HepG2 (cell line): ENCODE results near the gene LMTK2. TPM values are rescaled to one million over a fixed set of nuclear protein-coding genes. Genes with fewer than 3 reads are reported as not detected.
A peak's percentile ranks its signal among the peaks of the same experiment; 100 is the strongest.

Experiments used
- ADNP ChIP-seq: sonication (generic); formaldehyde crosslinking; IDR thresholded peaks from 2 replicates; pipeline ENCODE4 v1.4.0; 2020; ENCODE audit warnings: missing genetic modification reagents
- BRCA1 ChIP-seq: sonication (generic); formaldehyde crosslinking; IDR thresholded peaks from 2 replicates; pipeline ENCODE4 v1.4.0; 2020; ENCODE audit warnings: missing genetic modification reagents
- CEBPG ChIP-seq: IDR thresholded peaks from 2 replicates; pipeline ENCODE4 v1.6.1; 2016
- HIC2 ChIP-seq: sonication (generic); formaldehyde crosslinking; IDR thresholded peaks from 2 replicates; pipeline ENCODE4 v1.9.0; 2022; ENCODE audit warnings: low read depth, missing genetic modification reagents
- IRF1 ChIP-seq: sonication (generic); formaldehyde crosslinking; IDR thresholded peaks from 2 replicates; pipeline ENCODE4 v1.4.0; 2020; ENCODE audit warnings: low read depth, mild to moderate bottlenecking, missing genetic modification reagents
- MAFF ChIP-seq: IDR thresholded peaks from 2 replicates; pipeline ENCODE4 v1.6.1; 2011; ENCODE audit warnings: low read depth, low read length, improper control_type of control experiment
- NCOR1 ChIP-seq: fragments of 200-600 bp; sonication (generic); IDR thresholded peaks from 2 replicates; pipeline ENCODE4 v1.7.0; 2017; ENCODE audit warnings: antibody characterized with exemption, low read length, borderline replicate concordance
- NONO ChIP-seq, 2 experiments: fragments of 450-650 bp in 1 of 2; sonication (generic) in 1 of 2; formaldehyde crosslinking in 1 of 2; IDR thresholded peaks in 1 of 2; conservative IDR thresholded peaks in 1 of 2; 2 replicates each; pipeline versions ENCODE4 v1.6.1 to v1.8.0; 2017 to 2022; ENCODE audit warnings: mild to moderate bottlenecking in 1 of 2, missing genetic modification reagents in 1 of 2, moderate library complexity in 1 of 2
- NR3C1 ChIP-seq: sonication (generic); formaldehyde crosslinking; IDR thresholded peaks from 2 replicates; pipeline ENCODE4 v1.4.0; 2020; ENCODE audit warnings: missing genetic modification reagents
- PAWR ChIP-seq: sonication (generic); formaldehyde crosslinking; IDR thresholded peaks from 2 replicates; pipeline ENCODE4 v1.4.0; 2020; ENCODE audit warnings: missing genetic modification reagents, mild to moderate bottlenecking, borderline replicate concordance
- RELA ChIP-seq: sonication (generic); formaldehyde crosslinking; IDR thresholded peaks from 2 replicates; pipeline ENCODE4 v1.4.0; 2020; ENCODE audit warnings: missing genetic modification reagents
- RFX1 ChIP-seq: fragments of 450-650 bp; IDR thresholded peaks from 2 replicates; pipeline ENCODE4 v1.6.1; 2017
- SKI ChIP-seq: fragments of 450-650 bp; IDR thresholded peaks from one replicate; pipeline ENCODE4 v1.6.1; 2018; ENCODE audit warnings: mild to moderate bottlenecking; ENCODE audit not compliant: partially characterized antibody
- TCF7 ChIP-seq: sonication (generic); IDR thresholded peaks from 2 replicates; pipeline ENCODE4 v1.6.1; 2016; ENCODE audit warnings: antibody characterized with exemption, low read depth
- ZBTB14 ChIP-seq: sonication (generic); formaldehyde crosslinking; IDR thresholded peaks from 2 replicates; pipeline ENCODE4 v1.4.0; 2020; ENCODE audit warnings: missing genetic modification reagents
- ZC3H4 ChIP-seq: sonication (generic); formaldehyde crosslinking; IDR thresholded peaks from 2 replicates; pipeline ENCODE4 v1.4.0; 2020; ENCODE audit warnings: missing genetic modification reagents, borderline replicate concordance
- ZNF17 ChIP-seq: sonication (generic); formaldehyde crosslinking; IDR thresholded peaks from 2 replicates; pipeline ENCODE4 v1.5.0; 2020; ENCODE audit warnings: mild to moderate bottlenecking, missing genetic modification reagents
- ZNF232 ChIP-seq: sonication (generic); formaldehyde crosslinking; IDR thresholded peaks from 2 replicates; pipeline ENCODE4 v1.4.0; 2020; ENCODE audit warnings: missing genetic modification reagents, borderline replicate concordance
- ZNF34 ChIP-seq: sonication (generic); formaldehyde crosslinking; IDR thresholded peaks from 2 replicates; pipeline ENCODE4 v1.4.0; 2020; ENCODE audit warnings: mild to moderate bottlenecking, missing genetic modification reagents, borderline replicate concordance
- ZNF362 ChIP-seq: sonication (generic); formaldehyde crosslinking; IDR thresholded peaks from 2 replicates; pipeline ENCODE4 v1.4.0; 2020; ENCODE audit warnings: missing genetic modification reagents, mild to moderate bottlenecking, borderline replicate concordance
- ZNF432 ChIP-seq: sonication (generic); formaldehyde crosslinking; IDR thresholded peaks from 2 replicates; pipeline ENCODE4 v1.5.0; 2020; ENCODE audit warnings: missing genetic modification reagents, mild to moderate bottlenecking, borderline replicate concordance
- ZNF446 ChIP-seq: sonication (generic); formaldehyde crosslinking; IDR thresholded peaks from 2 replicates; pipeline ENCODE4 v1.5.0; 2020; ENCODE audit warnings: mild to moderate bottlenecking, missing genetic modification reagents
- ZNF563 ChIP-seq: sonication (generic); formaldehyde crosslinking; IDR thresholded peaks from 2 replicates; pipeline ENCODE4 v1.8.0; 2022; ENCODE audit warnings: mild to moderate bottlenecking, moderate library complexity, missing genetic modification reagents
- ZNF724P ChIP-seq: sonication (generic); formaldehyde crosslinking; IDR thresholded peaks from 2 replicates; pipeline ENCODE4 v1.8.0; 2022; ENCODE audit warnings: missing genetic modification reagents, borderline replicate concordance
- ZNF83 ChIP-seq: sonication (generic); formaldehyde crosslinking; IDR thresholded peaks from 2 replicates; pipeline ENCODE4 v1.4.0; 2020; ENCODE audit warnings: missing genetic modification reagents, mild to moderate bottlenecking, borderline replicate concordance
- ZSCAN30 ChIP-seq: sonication (generic); formaldehyde crosslinking; IDR thresholded peaks from 2 replicates; pipeline ENCODE4 v1.5.0; 2020; ENCODE audit warnings: mild to moderate bottlenecking, missing genetic modification reagents
- polyA plus RNA-seq, 8 experiments: library from polyadenylated mRNA; depleted of rRNA in 3 of 8; stranded (reverse) in 7 of 8; unstranded in 1 of 8; fragments of >200 nt; fragmentation: Illumina TruSeq in 4 of 8; extraction: Trizol in 4 of 8; gene quantifications; 2 replicates each; pipeline versions ENCODE4 v1.2.1 to v1.2.3, GENCODE V29; 2011 to 2016; ENCODE audit warnings: low read depth in 4 of 8, missing spikeins in 1 of 8, mixed read lengths in 1 of 8; ENCODE audit not compliant: insufficient read depth in 1 of 8
- total RNA-seq, 5 experiments: library from RNA; depleted of rRNA; stranded (reverse); fragments of >200 nt; fragmentation: Illumina TruSeq; extraction: Trizol; gene quantifications; 2 replicates each; pipeline ENCODE4 v1.2.3, GENCODE V29; 2016; ENCODE audit warnings: low read depth in 1 of 5

Gene LMTK2
- total and polyA plus RNA-seq, 2 of the 13 experiments (the other 11 are each of a cell fraction or from before 2014, with no cell fraction given), result 9.5 to 11.7 TPM

- TF ChIP-seq IRF1 (CRISPR knock-in tag) (no peak), TCF7 (no peak), PAWR (CRISPR knock-in tag) (no peak), ZNF34 (0 out of 2 replicates have a peak, but pooled peaks have one; percentile 14), ZNF17 (CRISPR knock-in tag) (0 out of 2 replicates have a peak, but pooled peaks have one; percentile 43), BRCA1 (CRISPR knock-in tag) (no peak), ZC3H4 (CRISPR knock-in tag) (no peak), ADNP (CRISPR knock-in tag) (no peak), ZNF724P (CRISPR knock-in tag) (peak; percentile 65; the same call in 1 of the 2 replicates), ZBTB14 (CRISPR knock-in tag) (no peak; the same call in 1 of the 2 replicates), ZNF232 (no peak), ZNF446 (CRISPR knock-in tag) (no peak), ZNF432 (CRISPR knock-in tag) (no peak), NCOR1 (peak; percentile 62; the same call in 1 of the 2 replicates), ZNF362 (CRISPR knock-in tag) (no peak), RELA (CRISPR knock-in tag) (no peak), MAFF (no peak), NR3C1 (no peak), CEBPG (CRISPR knock-in tag) (no peak), SKI (no peak), HIC2 (CRISPR knock-in tag) (no peak), ZNF563 (CRISPR knock-in tag) (no peak), RFX1 (no peak), ZSCAN30 (CRISPR knock-in tag) (no peak), ZNF83 (CRISPR knock-in tag) (no peak), NONO (IDR thresholded peaks at IDR 0.05) (no peak), NONO (CRISPR knock-in tag; conservative IDR thresholded peaks at IDR 0.05) (no peak)
These were observed 145.9 kb downstream of the LMTK2 start (continued) for GRCh38 chr7:98252425-98253054.
